Adipocyte (in vitro differentiated cells): ENCODE data around the gene ISLR.
"Not testable (repeated sequence)": the region's sequence is repeated elsewhere in the genome, so short reads cannot be mapped to it uniquely, and the experiment has no call there.

Experiments used
- DNase-seq: peaks from one replicate; pipeline ENCODE4 v3.0.0-alpha.2; 2015; ENCODE audit warnings: low read depth
- H3K27me3 ChIP-seq: replicated peaks from 2 replicates; pipeline ENCODE4 v1.7.0; 2013; ENCODE audit warnings: mild to moderate bottlenecking, low read length, moderate library complexity; ENCODE audit not compliant: control insufficient read depth, insufficient read depth
- H3K36me3 ChIP-seq: 2 replicates; pipeline ENCODE4 v1.7.0; 2013; ENCODE audit warnings: low read length, mild to moderate bottlenecking, moderate library complexity; ENCODE audit not compliant: control insufficient read depth, insufficient read depth, severe bottlenecking
- H3K4me1 ChIP-seq: 2 replicates; pipeline ENCODE4 v1.7.0; 2013; ENCODE audit warnings: mild to moderate bottlenecking, low read length, moderate library complexity; ENCODE audit not compliant: control insufficient read depth, insufficient read depth
- H3K4me3 ChIP-seq: 2 replicates; pipeline ENCODE4 v1.7.0; 2013; ENCODE audit warnings: mild to moderate bottlenecking, low read length, moderate library complexity
- H3K9ac ChIP-seq: 2 replicates; pipeline ENCODE4 v1.7.0; 2013; ENCODE audit warnings: mild to moderate bottlenecking, low read length, moderate library complexity
- H3K9me3 ChIP-seq: 2 replicates; pipeline ENCODE4 v1.7.0; 2013; ENCODE audit warnings: mild to moderate bottlenecking, low read length, moderate library complexity; ENCODE audit not compliant: control insufficient read depth

Gene ISLR

DNA sequence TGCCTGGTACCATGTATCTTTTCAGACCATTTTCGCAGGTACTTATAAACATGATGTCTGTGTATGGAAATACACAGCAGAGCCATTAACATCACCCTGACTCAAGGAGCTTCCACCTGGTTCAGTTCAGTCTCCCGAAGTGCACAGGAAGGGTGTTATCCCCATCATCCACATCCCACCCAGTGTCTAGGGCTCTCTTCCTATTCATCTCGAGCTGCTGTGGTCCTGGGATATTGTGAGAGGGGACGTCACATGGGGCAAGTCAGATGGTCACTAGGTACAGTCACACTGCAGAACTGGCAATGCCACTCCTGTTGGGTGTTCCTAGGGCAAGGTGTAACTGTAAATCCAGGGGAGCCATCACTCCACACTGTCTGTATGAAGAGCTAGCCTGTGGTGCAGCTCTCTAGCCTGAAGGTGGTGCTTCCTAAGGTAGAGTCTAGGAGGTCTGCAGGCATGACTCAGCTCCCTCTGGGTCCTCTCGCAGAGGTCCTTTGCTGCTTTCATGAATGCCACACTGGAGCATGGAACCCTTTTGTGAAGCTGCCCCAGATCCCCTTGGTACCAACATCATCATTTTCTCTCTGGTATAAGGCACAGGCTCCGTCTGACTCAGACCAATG is 29.2 kb upstream of the ISLR start:
- Histone ChIP-seq H3K4me3 (no peak overlapping the region), H3K9ac (no peak overlapping the region), H3K27me3 (peaks cover 8% of the 10 kb centered on the region), H3K4me1 (no peaks in the 10 kb centered on the region), H3K9me3 (peaks cover 20% of the 10 kb centered on the region), H3K36me3 (no peaks in the 10 kb centered on the region)
- DNase-seq, result no peak

DNA sequence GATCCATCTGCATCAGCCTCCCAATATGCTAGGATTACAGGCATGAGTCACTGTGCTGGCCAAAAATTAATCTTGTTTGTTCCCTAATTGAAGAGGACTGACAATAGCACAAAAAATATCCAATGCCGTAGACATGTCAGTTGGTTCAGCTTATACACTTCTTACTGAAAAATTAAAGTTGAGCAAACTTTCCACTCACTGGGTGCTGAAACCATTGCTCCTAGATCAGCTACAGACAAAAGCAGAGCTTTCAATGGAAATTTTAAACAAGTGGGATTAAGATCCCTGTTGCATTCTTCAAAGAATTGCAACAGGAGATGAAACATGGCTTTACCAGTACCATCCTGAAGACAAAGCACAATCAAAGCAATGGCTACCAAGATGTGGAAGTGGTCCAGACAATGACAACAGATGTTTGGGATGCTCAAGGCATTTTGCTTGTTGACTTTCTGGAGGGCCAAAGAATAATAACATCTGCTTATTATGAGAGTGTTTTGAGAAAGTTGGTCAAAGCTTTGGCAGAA is 27.2 kb upstream of the ISLR start:
- no peaks in the 10 kb centered on the region for H3K4me1 ChIP-seq
- H3K9ac ChIP-seq, result no peak overlapping the region
- DNase-seq, result no peak
- H3K36me3 ChIP-seq, result no peaks in the 10 kb centered on the region
- no peak overlapping the region for H3K4me3 ChIP-seq
- peaks cover 8% of the 10 kb centered on the region for H3K27me3 ChIP-seq
- H3K9me3 ChIP-seq, result peaks cover 20% of the 10 kb centered on the region

DNA sequence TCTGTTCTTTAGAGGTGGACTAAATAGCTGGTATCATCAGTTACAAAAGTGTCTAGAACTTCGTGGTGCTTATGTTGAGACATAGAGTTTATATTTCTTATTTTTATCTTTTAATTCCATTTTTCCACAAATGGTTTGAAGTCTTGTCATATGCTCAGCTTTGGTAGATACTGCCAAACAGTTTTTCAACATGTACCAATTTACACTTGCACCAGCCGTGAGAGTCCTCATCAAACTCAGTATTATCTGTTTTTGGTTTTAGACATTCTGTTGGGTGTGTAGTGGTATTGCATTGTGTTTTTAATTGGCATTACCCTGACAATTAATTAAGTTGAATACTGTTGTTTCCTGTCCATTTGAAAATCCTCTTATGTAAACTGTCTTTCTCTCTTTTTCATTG is 26.5 kb upstream of the ISLR start:
- Histone ChIP-seq H3K36me3 (no peaks in the 10 kb centered on the region), H3K9me3 (peaks cover 20% of the 10 kb centered on the region), H3K4me1 (no peaks in the 10 kb centered on the region), H3K9ac (no peak overlapping the region), H3K4me3 (no peak overlapping the region), H3K27me3 (peaks cover 8% of the 10 kb centered on the region)
- no peak for DNase-seq

- no peak for DNase-seq
- H3K36me3 ChIP-seq, result no peaks in the 10 kb centered on the region
- H3K9me3 ChIP-seq, result no peaks in the 10 kb centered on the region
- H3K27me3 ChIP-seq, result no peaks in the 10 kb centered on the region
- H3K9ac ChIP-seq, result no peak overlapping the region
- peaks cover 20% of the 10 kb centered on the region for H3K4me1 ChIP-seq
- H3K4me3 ChIP-seq, result no peak overlapping the region
Measured at GRCh38 chr15:74155766-74156417, 17.6 kb upstream of the ISLR start.

- H3K9ac ChIP-seq, result no peak overlapping the region
- DNase-seq, result peak; percentile 62
- H3K4me3 ChIP-seq, result no peak overlapping the region
Measured at GRCh38 chr15:74156678-74157411, 16.7 kb upstream of the ISLR start.

GRCh38 chr15:74157868-74158827 is 15.4 kb upstream of the ISLR start:
- no peak overlapping the region for H3K4me3 ChIP-seq
- no peaks in the 10 kb centered on the region for H3K36me3 ChIP-seq
- H3K9me3 ChIP-seq, result no peaks in the 10 kb centered on the region
- H3K27me3 ChIP-seq, result peaks cover 3% of the 10 kb centered on the region
- H3K9ac ChIP-seq, result no peak overlapping the region
- no peak for DNase-seq
- peaks cover 20% of the 10 kb centered on the region for H3K4me1 ChIP-seq

More at GRCh38 chr15:74156678-74157411, 16.7 kb upstream of the ISLR start:
- H3K9me3 ChIP-seq, result no peaks in the 10 kb centered on the region
- peaks cover 20% of the 10 kb centered on the region for H3K4me1 ChIP-seq
- no peaks in the 10 kb centered on the region for H3K36me3 ChIP-seq
- no peaks in the 10 kb centered on the region for H3K27me3 ChIP-seq

- Histone ChIP-seq H3K36me3 (no peaks in the 10 kb centered on the region), H3K4me1 (peaks cover 20% of the 10 kb centered on the region), H3K9me3 (no peaks in the 10 kb centered on the region), H3K4me3 (no peak overlapping the region), H3K27me3 (peaks cover 11% of the 10 kb centered on the region), H3K9ac (no peak overlapping the region)
- DNase-seq, result no peak
Measured at GRCh38 chr15:74158855-74159650, 14.5 kb upstream of the ISLR start.

- Histone ChIP-seq H3K27me3 (peaks cover 14% of the 10 kb centered on the region), H3K36me3 (no peaks in the 10 kb centered on the region), H3K9me3 (no peaks in the 10 kb centered on the region), H3K4me1 (peaks cover 20% of the 10 kb centered on the region), H3K4me3 (no peak overlapping the region), H3K9ac (no peak overlapping the region)
- DNase-seq, result no peak
Measured at GRCh38 chr15:74159773-74160172, 13.7 kb upstream of the ISLR start.

GRCh38 chr15:74160390-74160789 is 13.1 kb upstream of the ISLR start:
- not testable (repeated sequence) for H3K9me3 ChIP-seq, H3K36me3 ChIP-seq, DNase-seq, H3K9ac ChIP-seq, H3K4me3 ChIP-seq
- H3K27me3 ChIP-seq, result peaks cover 14% of the 10 kb centered on the region
- peaks cover 20% of the 10 kb centered on the region for H3K4me1 ChIP-seq

- H3K27me3 ChIP-seq, result peaks cover 14% of the 10 kb centered on the region
- not testable (repeated sequence) for H3K4me3 ChIP-seq, H3K9me3 ChIP-seq, H3K36me3 ChIP-seq, DNase-seq, H3K9ac ChIP-seq
- peaks cover 14% of the 10 kb centered on the region for H3K4me1 ChIP-seq
Measured at GRCh38 chr15:74162195-74162536, 11.3 kb upstream of the ISLR start.
